ENCODE results near the gene CDX2. TPM values are rescaled to one million over a fixed set of nuclear protein-coding genes. Genes with fewer than 3 reads are reported as not detected.

The CDX2 gene
- total RNA-seq, 2 donors from 2014 or later, result 0.09 to 0.34 TPM

DNA sequence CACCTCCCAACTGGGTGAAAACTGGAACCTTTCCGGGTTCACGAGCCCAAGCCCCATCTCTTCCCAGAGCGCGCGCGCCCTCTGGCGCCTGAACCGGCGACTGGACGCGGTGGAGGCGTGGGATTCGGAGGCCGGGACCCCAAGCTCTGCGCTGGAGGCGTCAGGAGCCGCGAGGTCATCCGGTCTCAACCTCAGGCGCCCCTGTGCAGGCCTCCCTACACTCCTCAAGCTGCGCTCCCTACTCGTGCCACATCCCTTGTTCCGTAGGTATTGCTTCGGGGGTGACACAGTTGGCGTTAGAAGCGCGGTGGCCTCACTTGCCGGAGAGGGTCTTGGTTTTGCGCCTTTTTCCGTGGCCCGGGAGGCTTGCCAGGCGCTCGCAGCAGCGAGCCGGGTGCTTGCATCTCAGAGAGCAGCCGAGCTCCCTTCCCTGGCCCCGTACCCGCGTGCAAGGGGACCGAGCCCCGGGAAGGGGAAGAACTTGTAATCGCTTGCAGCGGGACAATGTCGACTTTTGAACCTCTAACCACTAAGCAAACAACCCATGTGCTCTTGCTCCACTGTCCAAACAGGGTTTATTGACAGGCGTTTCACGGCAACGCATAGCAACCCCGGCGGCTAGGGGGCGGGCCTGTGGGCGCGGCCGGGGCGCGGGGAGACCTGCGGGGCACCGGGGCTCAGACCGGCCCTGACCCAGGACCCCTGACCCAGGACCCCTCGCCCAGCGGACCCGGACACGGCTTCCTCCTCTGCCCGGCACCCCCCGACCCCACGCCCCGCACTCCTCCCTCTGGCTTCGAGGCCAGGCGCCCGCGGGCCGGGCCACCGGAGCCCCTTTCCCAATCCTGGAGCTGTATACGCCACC is 8.5 kb downstream of the CDX2 start:
- TF ChIP-seq, protein P1, sequence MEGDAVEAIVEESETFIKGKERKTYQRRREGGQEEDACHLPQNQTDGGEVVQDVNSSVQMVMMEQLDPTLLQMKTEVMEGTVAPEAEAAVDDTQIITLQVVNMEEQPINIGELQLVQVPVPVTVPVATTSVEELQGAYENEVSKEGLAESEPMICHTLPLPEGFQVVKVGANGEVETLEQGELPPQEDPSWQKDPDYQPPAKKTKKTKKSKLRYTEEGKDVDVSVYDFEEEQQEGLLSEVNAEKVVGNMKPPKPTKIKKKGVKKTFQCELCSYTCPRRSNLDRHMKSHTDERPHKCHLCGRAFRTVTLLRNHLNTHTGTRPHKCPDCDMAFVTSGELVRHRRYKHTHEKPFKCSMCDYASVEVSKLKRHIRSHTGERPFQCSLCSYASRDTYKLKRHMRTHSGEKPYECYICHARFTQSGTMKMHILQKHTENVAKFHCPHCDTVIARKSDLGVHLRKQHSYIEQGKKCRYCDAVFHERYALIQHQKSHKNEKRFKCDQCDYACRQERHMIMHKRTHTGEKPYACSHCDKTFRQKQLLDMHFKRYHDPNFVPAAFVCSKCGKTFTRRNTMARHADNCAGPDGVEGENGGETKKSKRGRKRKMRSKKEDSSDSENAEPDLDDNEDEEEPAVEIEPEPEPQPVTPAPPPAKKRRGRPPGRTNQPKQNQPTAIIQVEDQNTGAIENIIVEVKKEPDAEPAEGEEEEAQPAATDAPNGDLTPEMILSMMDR (IDR thresholded peaks at IDR 0.05), result peak in 1 of 4 experiments; percentile 28
- TF ChIP-seq POLR2AphosphoS5 (IDR thresholded peaks at IDR 0.05) (peak; percentile 45), POLR2A (IDR thresholded peaks at IDR 0.05) (no peak)
- intact Hi-C loops (cut with DNase I), result no loop called here
- WGBS, result 2% methylated on average over 63 of the region's 73 CpGs
- peak; percentile 32 for DNase-seq (ENCODE audit: low spot score)
- Histone ChIP-seq H3K36me3 (no peaks in the 10 kb centered on the region), H3K4me1 (replicated peaks) (peaks cover 5% of the 10 kb centered on the region), H3K27ac (no peak overlapping the region), H3K27me3 (replicated peaks; ENCODE audit: insufficient read depth) (peaks cover 13% of the 10 kb centered on the region), H3K9me3 (no peaks in the 10 kb centered on the region), H3K4me3 (peak overlapping the region in 1 of 2 donors; percentile 31)

DNA sequence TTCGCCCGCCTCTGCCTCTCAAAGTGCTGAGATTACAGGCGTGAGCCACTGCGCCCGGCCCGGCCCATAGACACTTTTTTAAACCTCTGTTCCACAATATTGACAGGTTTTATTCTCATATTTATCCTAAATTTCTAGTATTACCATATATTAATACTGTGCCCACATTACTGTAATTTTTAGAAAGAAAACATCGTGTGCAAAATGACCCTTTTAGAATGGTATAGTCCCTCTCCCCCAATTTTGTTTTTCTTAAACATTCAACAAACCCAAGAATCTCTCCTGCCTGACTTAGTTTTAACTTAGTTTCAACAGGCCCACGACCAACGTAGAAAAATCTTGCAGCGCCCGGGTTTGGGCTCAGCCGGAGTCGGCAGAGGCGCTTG is 9.1 kb downstream of the CDX2 start:
- H3K36me3 ChIP-seq, result no peaks in the 10 kb centered on the region
- TF ChIP-seq POLR2A (IDR thresholded peaks at IDR 0.05) (no peak), POLR2AphosphoS5 (IDR thresholded peaks at IDR 0.05) (no peak)
- TF ChIP-seq, protein P1 (IDR thresholded peaks at IDR 0.05), result no peak
- peaks cover 3% of the 10 kb centered on the region for H3K4me1 ChIP-seq (replicated peaks)
- 32% methylated on average over 14 of the region's 14 CpGs for WGBS
- no peaks in the 10 kb centered on the region for H3K9me3 ChIP-seq
- no peak for DNase-seq (ENCODE audit: low spot score)
- no peak overlapping the region for H3K4me3 ChIP-seq
- intact Hi-C loops (cut with DNase I), result no loop called here
- no peak overlapping the region for H3K27ac ChIP-seq
- H3K27me3 ChIP-seq (replicated peaks; ENCODE audit: insufficient read depth), result peaks cover 13% of the 10 kb centered on the region

DNA sequence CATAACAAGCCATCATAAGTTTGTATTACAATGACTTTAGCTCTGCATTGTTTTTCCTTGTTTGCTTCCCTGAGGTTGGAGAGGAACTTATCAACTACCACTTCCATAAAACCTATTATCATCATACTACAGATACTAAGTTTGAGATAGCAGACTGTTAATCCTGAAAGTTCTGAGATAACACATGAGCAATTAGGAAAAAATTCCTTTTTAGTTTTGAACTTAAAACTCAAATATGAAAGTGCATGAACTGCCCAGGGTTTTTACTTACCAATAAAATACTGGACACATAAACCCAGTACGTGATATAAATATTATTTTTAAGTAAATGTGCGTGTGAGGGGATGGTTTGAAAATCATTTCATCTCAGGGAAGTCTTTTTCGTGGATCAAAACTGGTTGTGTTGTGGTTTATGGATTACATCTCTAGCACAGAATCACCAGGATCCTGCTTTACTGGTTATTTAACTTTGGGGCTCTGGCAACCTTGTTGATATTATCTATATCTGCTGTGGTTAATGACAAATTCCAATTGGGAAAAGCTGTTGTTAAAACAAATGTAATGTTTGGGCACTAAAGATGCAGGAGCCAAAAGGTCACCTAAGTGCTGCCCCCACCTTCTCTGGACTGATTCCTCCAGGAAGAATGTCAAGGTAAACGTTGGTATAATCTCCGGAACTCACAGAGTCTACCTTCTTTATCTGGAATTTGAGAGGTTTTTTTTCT is 12.4 kb downstream of the CDX2 start:
- no peaks in the 10 kb centered on the region for H3K9me3 ChIP-seq
- H3K27ac ChIP-seq, result no peak overlapping the region
- no peaks in the 10 kb centered on the region for H3K36me3 ChIP-seq
- intact Hi-C loops (cut with DNase I), result no loop called here
- 17% methylated on average over 5 of the region's 5 CpGs for WGBS
- peaks cover 13% of the 10 kb centered on the region for H3K27me3 ChIP-seq (replicated peaks; ENCODE audit: insufficient read depth)
- TF ChIP-seq, protein P1 (IDR thresholded peaks at IDR 0.05), result no peak
- H3K4me1 ChIP-seq (replicated peaks), result peaks cover 3% of the 10 kb centered on the region
- no peak overlapping the region for H3K4me3 ChIP-seq
- no peak for DNase-seq (ENCODE audit: low spot score)

DNA sequence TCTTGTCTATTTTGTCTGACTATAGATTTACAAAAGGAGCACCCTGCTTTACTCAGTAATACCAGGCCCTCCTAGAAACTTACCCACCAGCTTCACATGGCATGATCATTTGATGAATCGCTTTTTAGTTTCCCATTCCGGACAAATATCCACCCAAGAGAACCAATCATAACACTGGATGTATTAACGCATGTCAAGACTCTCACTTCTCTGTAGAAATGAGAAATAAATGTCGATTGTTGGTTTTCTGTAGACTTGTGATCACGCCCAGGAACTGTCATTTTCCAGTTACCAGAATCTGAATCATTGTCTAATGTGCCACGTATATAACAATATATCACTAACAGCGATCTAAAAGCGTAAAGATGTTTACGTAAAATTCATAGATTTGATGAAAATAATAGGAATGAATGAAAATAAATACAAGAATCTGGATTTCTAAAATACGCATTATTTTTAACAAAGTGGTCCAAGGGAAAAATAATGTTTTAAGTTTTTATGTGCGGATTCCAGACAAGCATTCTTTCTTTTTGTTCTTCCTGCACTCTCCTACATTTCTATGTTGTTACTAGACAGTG is 14.0 kb downstream of the CDX2 start:
- H3K4me1 ChIP-seq (replicated peaks), result no peaks in the 10 kb centered on the region
- WGBS, result 71% methylated on average over 11 of the region's 11 CpGs
- no peak for DNase-seq (ENCODE audit: low spot score)
- no peaks in the 10 kb centered on the region for H3K9me3 ChIP-seq
- intact Hi-C loops (cut with DNase I), result no loop called here
- H3K27me3 ChIP-seq (replicated peaks; ENCODE audit: insufficient read depth), result peaks cover 13% of the 10 kb centered on the region
- no peak overlapping the region for H3K4me3 ChIP-seq
- H3K36me3 ChIP-seq, result no peaks in the 10 kb centered on the region
- TF ChIP-seq POLR2A (IDR thresholded peaks at IDR 0.05) (no peak), POLR2AphosphoS5 (IDR thresholded peaks at IDR 0.05) (no peak)
- TF ChIP-seq, protein P1 (IDR thresholded peaks at IDR 0.05), result no peak
- H3K27ac ChIP-seq, result no peak overlapping the region
